CD4-positive, alpha-beta T cell treated with Interleukin-4 for 1 hour (primary cell): ENCODE measurements around the gene CLEC3A.
"Not testable (repeated sequence)": the region's sequence is repeated elsewhere in the genome, so short reads cannot be mapped to it uniquely, and the experiment has no call there.

Source experiments
- DNase-seq, 2 donors: peaks; one replicate each; pipeline ENCODE4 v3.0.0-alpha.2; 2020 to 2022

The CLEC3A gene, protein sequence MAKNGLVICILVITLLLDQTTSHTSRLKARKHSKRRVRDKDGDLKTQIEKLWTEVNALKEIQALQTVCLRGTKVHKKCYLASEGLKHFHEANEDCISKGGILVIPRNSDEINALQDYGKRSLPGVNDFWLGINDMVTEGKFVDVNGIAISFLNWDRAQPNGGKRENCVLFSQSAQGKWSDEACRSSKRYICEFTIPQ

DNA sequence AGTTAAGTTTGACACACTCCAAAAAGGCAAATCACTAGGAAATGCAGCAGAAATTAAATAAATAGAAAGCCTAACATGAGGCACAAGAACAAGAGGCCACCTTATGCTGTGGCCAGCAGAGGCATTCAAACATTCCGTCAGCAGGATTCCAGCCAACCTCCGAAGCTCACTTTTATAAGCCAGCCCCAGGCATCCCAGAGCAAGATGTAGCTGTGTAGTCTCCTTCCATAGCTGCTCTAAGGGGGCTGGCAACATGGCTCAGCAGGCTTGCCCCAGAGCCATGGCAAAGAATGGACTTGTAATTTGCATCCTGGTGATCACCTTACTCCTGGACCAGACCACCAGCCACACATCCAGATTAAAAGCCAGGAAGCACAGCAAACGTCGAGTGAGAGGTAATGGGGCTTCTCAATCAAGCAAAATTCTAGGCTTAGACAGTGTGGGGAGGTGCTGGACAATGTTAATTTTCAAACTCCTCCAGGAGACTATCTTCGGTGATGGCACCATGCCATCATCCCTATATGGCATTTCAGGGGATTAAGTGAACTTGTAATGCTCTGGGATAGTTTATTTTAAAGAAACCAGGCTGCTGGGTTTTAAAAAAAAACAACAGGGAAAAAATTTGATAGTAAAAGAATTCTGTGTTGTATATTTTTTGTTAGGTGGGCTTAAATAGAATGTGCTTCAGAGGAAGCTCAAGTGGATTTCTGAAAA is at the start of gene CLEC3A:
TSS of gene CLEC3A (plus strand) at position 202 of the 714 bp plus-strand sequence. CDS start at position 281, 79 bp downstream.
- no peak for DNase-seq

DNA sequence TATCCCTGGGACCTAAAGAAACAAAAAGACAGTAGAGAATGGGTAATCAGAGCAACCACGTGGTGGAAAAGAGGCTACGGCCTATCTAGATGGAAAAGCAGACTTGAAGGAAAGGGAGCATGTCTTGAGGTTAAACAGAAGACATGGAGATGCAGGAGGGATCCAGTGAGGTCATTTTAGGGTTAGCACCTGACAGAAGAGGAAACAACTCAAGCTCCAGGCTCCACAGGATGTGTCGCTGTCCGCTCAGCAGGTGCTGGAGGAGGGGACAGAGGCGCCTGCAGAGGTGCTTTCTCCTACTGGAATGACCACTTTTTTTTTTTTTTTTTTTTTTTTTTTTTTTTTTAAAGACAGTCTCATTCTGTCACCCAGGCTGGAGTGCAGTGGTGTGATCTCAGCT is 47.5 kb upstream of the CLEC3A start:
- no peak for DNase-seq

DNA sequence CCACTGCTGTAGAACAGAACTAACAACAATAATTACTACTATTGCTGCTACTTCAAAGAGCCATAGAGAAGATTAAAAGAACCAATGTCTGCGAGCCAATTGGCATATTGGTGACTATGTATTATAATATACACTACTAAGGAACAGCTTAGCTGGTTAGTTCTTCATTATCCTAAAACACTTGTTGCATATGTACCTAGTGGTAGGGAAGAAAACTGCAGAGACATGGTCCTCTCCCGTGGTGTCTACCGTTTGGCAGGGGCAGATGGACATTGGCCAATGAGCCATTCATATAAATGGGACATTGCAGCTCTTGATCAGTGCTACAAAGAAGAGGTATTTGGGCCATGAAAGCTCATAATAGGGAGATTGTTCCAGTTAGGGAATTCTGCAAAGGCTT is 46.4 kb upstream of the CLEC3A start:
- no peak for DNase-seq

DNA sequence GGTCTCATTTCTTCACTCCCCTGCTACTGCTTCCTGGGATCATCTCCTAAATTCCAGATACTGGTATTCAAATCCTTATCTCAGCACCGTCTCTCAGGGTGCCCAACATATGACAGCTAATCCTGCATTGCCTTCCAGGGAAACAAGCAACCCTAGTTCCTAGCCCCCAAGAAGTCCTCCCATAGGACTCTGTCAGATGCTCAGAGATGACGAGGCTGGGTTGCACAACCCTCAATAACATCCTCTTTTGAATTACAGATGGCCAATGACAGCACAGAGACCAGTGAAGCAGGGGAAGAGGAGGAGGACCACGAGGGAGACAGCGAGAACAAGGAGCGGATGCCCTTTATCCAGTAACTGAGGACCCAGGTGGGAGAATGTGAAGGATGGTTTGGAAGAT is 45.0 kb upstream of the CLEC3A start:
- peak in 1 of 2 donors; percentile 11 for DNase-seq

DNA sequence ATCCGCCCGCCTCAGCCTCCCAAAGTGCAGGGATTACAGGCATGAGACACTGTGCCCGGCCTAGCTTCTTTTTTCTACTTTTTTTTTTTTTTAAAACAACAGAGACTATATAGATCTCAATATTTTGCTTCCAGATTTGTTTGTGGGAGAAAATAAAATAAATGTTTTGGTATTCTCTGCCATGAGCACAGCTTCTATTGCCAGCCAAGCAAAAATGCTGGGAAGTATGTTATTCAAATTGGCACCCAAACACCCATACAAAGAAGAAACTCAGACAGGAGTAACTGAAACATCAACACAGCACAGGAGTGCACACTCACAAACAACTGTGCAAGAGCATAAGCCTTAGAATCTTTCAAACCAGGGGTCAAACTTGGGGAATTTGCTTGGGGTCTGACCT is 37.2 kb upstream of the CLEC3A start:
- no peak for DNase-seq

DNA sequence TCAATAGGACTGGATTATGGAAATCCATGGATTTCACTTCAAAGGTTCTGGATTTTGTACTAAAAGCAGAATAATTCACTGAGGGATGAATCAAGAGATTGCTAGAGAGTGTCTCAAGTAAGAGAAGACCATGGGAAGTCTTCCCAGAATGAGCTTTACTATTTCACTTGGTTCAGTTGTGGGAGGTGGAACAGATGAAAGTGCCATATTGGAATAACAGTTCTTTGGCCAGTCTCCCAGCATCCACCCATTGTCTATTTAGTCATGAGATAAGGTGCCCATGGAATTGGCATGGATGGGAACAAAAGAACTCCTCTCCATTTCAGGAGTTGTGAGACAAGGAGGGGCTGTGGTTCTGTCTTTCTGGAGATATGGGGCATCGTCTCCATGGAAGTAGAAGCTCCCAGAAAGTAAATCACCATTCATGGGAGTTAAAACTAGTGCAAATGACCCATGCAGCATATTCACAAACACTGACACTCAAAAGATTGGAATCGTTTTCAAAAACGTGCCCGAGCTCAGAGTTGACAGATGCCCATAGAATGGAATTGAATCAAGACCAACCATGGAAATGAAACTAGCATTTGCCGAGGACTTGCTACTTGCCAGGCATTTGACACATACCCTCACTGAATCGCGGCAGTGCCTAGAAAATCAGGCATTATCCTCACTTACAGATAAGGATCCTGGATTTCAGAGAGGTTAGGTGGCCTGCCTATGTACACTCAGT is 36.2 kb upstream of the CLEC3A start:
- DNase-seq, result no peak

DNA sequence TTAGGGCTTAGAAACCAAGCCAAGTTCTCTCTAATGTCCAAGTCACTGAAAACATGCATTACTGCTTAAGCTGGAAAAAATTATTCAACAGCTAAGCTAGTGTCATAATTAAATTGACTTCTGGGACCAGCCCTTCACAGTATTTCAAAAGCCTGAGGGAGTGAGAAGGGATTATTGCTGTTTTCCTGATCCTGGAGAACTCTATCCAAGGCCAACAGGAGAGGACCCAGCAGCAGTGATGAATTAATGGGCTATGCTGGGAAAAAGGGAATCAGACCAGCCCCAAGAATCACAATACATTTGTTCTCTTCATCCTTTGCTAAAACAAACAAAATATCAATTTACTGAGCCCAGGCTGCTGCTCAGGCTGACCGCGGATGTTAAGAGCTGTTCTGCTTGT is 34.5 kb upstream of the CLEC3A start:
- no peak for DNase-seq

DNA sequence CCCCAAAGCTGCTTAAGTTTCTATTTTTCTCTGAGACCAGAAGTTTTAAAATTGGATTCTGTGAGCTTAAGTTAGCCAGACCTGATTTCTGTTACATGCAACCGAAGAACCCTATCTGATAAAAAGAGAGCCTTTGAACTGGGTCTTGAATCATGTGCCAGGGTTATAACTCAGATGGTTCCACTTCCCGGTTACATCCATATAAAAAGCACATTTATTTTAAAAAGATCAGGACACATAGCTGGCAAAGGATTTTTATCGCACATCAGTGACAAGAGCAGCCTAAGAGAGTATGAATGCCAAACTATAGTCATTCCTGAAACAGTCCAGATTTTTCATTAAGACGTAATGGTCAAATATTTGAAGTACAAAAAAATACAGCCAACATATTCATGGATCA is 32.5 kb upstream of the CLEC3A start:
- DNase-seq, result no peak

DNA sequence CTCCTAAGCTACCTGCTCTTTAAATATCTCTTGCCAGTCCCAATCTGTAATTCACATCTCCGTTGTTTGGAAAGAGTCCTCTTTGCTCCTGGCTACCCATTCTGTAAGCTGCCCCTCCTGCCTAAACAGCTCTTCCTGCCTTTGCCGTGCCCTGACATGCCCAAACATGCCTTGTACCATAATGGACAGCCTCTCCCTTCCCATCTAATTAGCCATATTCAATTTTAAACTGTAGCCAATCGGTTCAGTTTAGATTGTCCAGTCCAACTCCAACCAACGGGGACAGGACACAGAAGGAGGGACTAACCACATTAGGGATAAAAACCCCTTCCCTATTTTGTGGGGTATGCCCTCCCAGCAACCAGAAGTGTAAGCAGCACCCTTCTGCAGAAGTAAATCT is 30.6 kb upstream of the CLEC3A start:
- no peak for DNase-seq

DNA sequence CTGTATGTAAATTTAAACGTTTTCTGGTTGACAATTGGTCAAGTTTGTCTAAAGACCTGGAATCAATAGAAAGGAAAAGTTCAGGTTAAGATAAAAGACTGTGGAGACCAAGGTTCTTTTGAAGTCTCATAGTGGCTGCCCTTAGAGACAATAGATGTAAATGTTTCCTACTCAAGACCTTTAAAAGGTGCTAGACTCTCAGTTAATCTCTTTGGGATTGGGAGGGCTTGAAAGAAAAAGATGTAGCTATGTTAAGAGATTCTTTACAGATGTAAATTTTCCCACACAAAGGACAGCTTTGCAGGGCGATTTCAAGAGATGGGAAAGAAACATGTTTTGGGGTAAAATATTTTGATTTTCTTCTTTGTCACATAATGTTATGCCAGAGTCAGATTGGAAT is 30.0 kb upstream of the CLEC3A start:
- not testable (repeated sequence) for DNase-seq

DNA sequence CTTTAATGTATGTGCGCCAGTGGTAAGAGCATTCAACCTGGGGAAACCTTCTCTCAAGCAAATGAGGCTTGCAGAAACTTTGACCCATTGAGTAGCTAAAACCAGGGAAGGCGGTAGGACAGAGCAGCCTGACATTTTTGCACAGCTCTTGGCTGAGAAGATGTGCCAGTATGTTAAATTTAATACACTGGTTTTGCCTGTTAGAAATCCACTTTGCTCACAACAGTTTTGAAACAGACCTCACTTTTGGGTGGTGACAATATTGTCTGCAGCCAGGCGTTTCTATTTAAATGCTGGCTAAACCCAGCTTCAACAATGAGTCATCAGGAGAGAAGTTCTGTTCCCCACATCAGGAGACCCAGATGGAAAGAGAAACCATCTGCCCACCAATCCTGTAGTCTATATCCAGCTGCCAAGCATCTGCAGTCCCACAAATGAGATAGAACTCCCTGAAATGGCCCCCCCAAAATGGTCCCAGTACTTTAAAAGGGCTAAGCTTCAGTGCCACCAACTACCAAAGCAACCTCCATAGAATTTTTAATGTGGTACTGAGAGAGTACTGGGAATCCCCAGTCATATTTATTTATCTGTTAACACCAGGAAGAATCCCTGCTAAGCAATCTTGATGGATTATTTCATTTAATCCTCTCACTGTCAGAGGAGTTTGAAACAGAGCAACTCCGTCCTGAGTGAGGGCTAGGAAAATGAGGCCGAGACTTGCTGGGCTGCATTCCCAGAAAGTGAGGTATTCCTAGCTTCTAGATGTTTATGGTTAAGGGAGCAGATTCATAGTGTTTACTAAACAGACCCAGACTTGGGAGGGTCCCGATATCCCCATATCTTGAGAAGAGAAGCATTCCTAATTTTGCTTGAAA is 29.0 kb upstream of the CLEC3A start:
- DNase-seq, result no peak

DNA sequence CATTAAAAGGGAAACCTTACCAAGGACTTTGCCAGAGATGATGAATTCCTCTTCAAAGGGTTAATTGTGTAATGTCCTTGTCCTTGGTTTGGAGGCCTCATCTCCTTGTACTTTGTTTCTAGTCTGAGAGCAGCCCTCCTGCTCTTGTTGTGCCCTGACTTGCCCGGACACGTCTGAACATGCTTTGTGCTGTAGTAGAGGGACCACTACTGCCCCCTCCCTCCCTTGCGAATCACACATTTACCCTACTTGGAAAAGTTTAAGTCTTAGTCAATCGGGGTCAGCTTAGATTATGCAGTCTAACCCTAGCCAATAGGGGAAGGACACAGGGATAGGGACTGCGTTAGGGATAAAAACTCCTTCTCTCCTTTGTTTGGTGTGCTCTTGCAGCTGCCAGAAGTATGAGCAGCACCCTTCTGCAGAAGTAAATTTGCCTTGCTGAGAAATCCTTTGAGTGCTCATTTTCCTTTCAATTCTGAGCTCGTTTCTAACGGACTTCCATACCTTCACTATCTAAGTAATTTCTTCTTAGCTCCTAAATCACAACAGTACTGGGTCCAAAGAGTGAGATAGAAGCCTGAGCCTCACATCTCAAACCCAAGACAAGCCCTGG is 26.4 kb upstream of the CLEC3A start:
- DNase-seq, result no peak

DNA sequence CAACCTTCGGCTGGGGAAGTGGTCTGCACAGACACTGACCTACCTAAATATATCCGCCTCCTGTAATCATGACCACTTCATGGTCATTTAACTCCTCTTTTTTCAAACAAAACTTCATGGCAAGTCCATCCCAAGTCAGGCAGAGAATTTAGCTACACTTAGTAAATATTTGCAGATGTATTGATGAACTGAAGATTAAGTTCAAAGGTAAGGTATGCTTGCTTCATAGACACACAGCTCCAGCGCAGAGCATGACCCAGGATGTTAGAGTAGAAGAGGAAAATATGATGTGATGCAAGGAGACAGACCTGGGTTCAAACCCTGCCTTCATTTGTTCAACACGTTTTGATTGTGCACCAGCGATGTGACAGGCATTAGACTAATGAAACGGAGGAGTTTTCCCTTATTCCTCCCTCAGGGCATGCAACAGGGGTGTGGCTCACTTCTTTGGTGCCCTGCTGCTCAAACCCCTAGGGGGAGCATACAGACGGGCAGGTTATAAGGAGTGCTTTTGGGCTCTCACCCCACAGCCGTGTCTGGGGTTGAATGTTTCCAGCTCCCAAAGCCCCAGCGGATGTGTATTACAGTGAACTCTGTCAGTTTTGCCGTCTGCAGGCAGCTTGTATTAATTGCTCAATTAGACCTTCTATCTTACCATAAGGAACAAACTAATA is 23.9 kb upstream of the CLEC3A start:
- no peak for DNase-seq

DNA sequence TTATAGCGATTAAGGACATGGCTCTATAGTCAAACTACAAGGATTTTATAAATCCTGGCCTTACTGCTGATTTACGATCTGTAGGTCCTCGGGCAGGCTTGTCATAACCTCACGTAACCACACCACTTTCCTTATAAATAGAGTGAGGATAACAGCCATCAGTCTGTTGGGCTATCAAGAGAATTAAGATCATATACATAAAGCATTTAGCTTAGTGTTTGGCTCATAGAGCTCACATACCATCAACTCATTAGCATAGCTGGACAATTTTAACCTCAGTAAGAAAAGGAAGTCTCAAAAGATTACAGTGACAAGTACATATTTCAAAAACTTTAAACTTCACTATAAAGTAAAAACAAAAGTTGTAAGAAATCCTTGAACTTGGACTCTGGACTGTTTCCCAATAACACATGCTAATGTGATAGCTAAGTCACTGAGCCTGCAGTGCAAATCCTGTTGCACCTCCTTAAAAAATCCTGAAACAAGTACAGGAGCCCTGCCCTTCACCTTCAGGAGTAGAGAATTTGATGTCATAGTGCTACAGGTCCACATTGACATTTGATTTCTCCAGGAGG is 20.8 kb upstream of the CLEC3A start:
- DNase-seq, result no peak

DNA sequence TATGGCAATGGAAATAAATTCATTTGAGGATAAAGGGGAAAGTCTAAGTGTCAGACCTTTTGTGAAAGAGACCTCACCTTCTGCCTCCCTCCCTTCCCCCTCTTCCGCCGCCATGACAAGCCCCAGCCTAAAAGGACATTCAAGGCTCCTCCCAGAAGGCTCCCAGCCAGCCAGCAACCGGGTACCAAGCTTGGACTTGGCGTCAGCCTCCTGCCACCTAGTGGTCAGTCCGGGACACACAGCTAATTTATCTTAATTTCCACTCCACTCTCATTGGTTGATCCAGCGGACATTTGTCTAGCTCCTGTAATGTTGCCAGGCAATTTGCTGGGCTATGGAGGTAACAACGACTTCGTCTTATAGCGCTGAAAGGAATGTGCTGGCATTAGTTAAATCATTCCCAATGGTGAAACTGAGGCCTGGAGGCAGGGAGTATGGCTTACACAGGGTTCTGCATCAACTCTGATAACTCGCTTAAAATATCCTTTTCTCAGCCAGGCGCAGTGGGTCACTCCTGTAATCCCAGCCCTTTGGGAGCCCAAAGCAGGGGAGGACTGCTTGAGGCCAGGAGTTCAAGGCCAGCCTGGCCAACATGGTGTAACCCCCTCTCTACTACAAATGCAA is 19.3 kb upstream of the CLEC3A start:
- peak; percentile 63 to 67 for DNase-seq

DNA sequence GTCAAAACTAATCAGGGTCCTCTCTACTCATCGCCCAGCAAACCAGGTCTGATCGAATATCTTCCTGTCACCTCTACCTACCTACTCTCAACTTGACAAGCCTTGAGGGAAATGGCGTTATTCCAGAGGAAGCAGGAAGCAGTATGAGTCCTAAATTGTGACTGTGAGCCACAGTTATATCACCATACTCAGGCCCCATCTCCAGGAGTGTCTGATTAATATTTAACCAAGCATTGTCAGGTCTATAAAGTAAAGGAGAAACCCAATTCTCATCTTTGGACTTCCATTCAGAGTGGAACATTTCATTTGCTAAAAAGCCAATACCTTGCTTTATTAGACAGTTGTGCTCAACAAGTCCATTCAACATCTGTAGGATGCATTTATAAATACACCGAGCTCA is 17.8 kb upstream of the CLEC3A start:
- no peak for DNase-seq

DNA sequence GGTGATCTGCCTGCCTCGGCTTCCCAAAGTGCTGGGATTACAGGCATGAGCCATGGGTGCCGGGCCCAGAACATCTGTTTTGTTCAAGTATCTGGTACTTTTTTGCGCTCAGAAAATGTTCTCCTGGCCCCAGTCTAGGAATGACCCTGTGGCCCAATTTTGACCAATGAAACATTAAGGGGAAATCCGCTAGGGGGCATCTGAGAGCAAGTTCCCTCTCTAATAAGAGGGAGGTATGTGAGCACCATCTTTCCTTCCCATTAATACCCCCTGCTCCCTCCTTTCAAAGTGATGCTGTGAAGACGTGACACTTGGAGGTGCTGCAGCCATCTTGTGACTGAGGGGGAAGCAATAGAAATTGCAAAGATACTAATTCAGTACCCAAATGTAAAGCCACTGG is 16.5 kb upstream of the CLEC3A start:
- no peak for DNase-seq

DNA sequence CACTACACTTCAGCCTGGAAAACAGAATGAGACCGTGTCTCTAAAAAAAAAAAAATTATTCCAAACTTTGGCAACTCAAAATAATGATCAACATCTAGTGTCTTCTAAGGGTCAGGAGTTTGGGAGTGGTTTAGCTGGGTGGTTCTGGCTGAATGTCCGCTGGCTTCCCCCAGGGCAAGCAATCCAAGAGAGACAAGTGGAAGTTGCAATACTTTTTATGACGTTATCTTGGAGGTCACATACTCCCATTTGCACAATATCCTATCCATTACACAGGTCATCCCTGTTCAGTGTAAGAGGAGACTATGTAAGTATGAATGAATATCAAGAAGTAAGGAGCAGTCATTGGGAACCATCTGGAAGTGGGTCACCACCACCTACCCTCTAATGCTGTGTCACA is 15.2 kb upstream of the CLEC3A start:
- DNase-seq, result no peak

DNA sequence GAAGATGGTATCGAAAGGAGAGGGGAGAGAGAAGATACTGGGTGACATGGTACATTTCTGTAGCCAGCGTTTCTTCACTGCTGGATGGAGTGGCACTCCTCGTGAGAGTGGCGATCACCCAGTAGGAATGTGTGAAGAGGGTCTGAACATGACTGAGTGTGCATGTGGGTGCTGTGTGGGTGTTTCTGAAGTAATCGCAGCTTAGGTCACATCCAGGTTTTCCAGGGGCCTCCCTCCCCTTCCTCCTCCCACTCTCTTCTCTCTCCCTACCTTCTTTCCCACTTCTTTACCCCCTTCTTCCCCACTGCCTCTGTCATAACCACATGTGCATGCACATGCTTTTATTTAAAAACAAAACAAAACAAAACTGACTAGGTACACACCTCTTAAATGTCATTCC is 1.8 kb downstream of the CLEC3A start:
- no peak for DNase-seq

DNA sequence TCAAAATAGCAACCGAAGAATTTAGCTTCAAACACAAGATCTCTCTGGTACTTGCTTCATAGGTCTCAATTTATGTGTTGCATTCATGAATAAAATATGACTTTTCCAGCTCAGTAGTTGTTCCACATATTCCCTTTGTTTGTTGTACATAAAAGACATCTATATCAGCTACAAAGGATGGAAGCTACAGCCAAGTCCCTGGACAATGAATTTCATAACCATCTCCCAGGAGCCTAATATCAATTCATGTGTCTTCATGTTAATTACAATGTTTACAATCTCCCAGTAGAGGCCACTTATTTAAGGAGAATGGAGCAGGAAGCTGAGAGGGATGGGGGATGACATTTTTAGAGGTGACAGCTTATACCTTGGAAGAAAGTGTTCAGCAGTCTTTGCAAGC is 3.3 kb downstream of the CLEC3A start:
- no peak for DNase-seq

DNA sequence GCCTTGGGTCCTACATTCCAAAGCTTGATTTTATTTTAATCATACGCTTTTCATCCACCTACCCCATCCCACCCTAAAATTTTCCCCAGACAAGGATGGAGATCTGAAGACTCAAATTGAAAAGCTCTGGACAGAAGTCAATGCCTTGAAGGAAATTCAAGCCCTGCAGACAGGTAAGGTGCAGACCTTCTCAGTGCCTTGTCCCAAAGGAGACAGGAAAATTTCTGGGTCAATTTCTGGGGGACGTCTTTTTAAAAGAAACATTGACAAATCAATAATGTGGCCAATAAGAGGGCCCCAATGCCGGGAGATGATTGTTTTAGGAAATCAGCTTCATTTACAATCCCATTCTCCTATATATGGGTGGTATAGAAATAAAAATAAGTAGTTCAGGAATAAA is 5.7 kb downstream of the CLEC3A start:
- no peak for DNase-seq
